ENCODE measurements around the gene NCOA7. TPM values are rescaled to one million over a fixed set of nuclear protein-coding genes. Genes with fewer than 3 reads are reported as not detected.

The NCOA7 gene
- total RNA-seq, 3 donors from 2014 or later (not counting 1 experiment from before 2014, with no cell fraction given), result 37.3 to 66.6 (median 56.8) TPM

GRCh38 chr6:125748406-125749172, 42.2 kb upstream of the NCOA7 start:
- peak overlapping the region; percentile 76 for H3K4me3 ChIP-seq (ENCODE audit: low read length)
- Mint-ChIP-seq H3K4me1 (peaks cover 32 to 35% of the 10 kb centered on the region in 2 donors), H3K27ac (peak overlapping the region; percentile 83 to 89), H3K4me3 (peak overlapping the region; percentile 94), H3K9me3 (no peaks in the 10 kb centered on the region), H3K36me3 (peaks cover 8% of the 10 kb centered on the region), H3K27me3 (ENCODE audit: low read depth in 2 of 2) (peaks cover 15 to 27% of the 10 kb centered on the region in 2 donors)
- ATAC-seq, result no peak
- 2% methylated on average over 42 of the region's 42 CpGs for WGBS (ENCODE audit: insufficient coverage)
- H3K27ac ChIP-seq (ENCODE audit: low read length), result peak overlapping the region; percentile 34
- intact Hi-C loops (cut with micrococcal nuclease), result loop anchor here (1.0 kb wide), 1 partner anchor 32 kb away; no protein-coding TSS in a partner anchor
- no peak for TF ChIP-seq CTCF (IDR thresholded peaks at IDR 0.05)
- peaks cover 52% of the 10 kb centered on the region for H3K27me3 ChIP-seq (ENCODE audit: control insufficient read depth, insufficient read depth, low read length)
- peaks cover 29% of the 10 kb centered on the region for H3K4me1 ChIP-seq (ENCODE audit: control insufficient read depth, insufficient read depth, low read length)
- no peaks in the 10 kb centered on the region for H3K9me3 ChIP-seq (ENCODE audit: control insufficient read depth, insufficient read depth, low read length)
- no peaks in the 10 kb centered on the region for H3K36me3 ChIP-seq (ENCODE audit: control insufficient read depth, insufficient read depth, low read length)
- peak in 1 of 2 donors; percentile 41 for DNase-seq

- Mint-ChIP-seq H3K9me3 (no peaks in the 10 kb centered on the region), H3K27ac (peak within 1 kb of the TSS; percentile 83 to 89), H3K4me3 (peak within 1 kb of the TSS; percentile 94), H3K36me3 (peaks cover 8% of the 10 kb centered on the region), H3K4me1 (peaks cover 32 to 35% of the 10 kb centered on the region in 2 donors), H3K27me3 (ENCODE audit: low read depth in 2 of 2) (peaks cover 13 to 24% of the 10 kb centered on the region in 2 donors)
- H3K36me3 ChIP-seq (ENCODE audit: control insufficient read depth, insufficient read depth, low read length), result no peaks in the 10 kb centered on the region
- H3K27ac ChIP-seq (ENCODE audit: low read length), result peak within 1 kb of the TSS; percentile 34
- peaks cover 29% of the 10 kb centered on the region for H3K4me1 ChIP-seq (ENCODE audit: control insufficient read depth, insufficient read depth, low read length)
- DNase-seq, result peak; percentile 85 to 89
- no peak for TF ChIP-seq CTCF (IDR thresholded peaks at IDR 0.05)
- peak; percentile 81 to 93 (median 85) for ATAC-seq
- H3K9me3 ChIP-seq (ENCODE audit: control insufficient read depth, insufficient read depth, low read length), result no peaks in the 10 kb centered on the region
- intact Hi-C loops (cut with micrococcal nuclease), result loop anchor here (1.0 kb wide), 1 partner anchor 31 kb away; no protein-coding TSS in a partner anchor
- peak within 1 kb of the TSS; percentile 76 for H3K4me3 ChIP-seq (ENCODE audit: low read length)
- under 1% methylated on average over 95 of the region's 95 CpGs for WGBS (ENCODE audit: insufficient coverage)
- peaks cover 52% of the 10 kb centered on the region for H3K27me3 ChIP-seq (ENCODE audit: control insufficient read depth, insufficient read depth, low read length)
Observed at GRCh38 chr6:125749173-125749864, 41.4 kb upstream of the NCOA7 start, which contains the start of gene HEY2. Gene HEY2, plus strand, starts transcription at chr6:125749632. Its CDS starts 145 bp downstream, at chr6:125749777.

- Mint-ChIP-seq H3K36me3 (peaks cover 8% of the 10 kb centered on the region), H3K27ac (peak overlapping the region; percentile 83 to 89), H3K4me1 (peaks cover 32 to 35% of the 10 kb centered on the region in 2 donors), H3K4me3 (peak overlapping the region; percentile 94), H3K9me3 (no peaks in the 10 kb centered on the region), H3K27me3 (ENCODE audit: low read depth in 2 of 2) (peaks cover 13 to 18% of the 10 kb centered on the region in 2 donors)
- no peaks in the 10 kb centered on the region for H3K36me3 ChIP-seq (ENCODE audit: control insufficient read depth, insufficient read depth, low read length)
- peak in 1 of 2 donors; percentile 47 for DNase-seq
- peaks cover 50% of the 10 kb centered on the region for H3K27me3 ChIP-seq (ENCODE audit: control insufficient read depth, insufficient read depth, low read length)
- no peak for ATAC-seq
- H3K4me1 ChIP-seq (ENCODE audit: control insufficient read depth, insufficient read depth, low read length), result peaks cover 29% of the 10 kb centered on the region
- peak overlapping the region; percentile 24 for H3K27ac ChIP-seq (ENCODE audit: low read length)
- TF ChIP-seq CTCF (IDR thresholded peaks at IDR 0.05), result no peak
- intact Hi-C loops (cut with micrococcal nuclease), result loop anchor here (1.0 kb wide), 1 partner anchor 30 kb away; no protein-coding TSS in a partner anchor
- WGBS (ENCODE audit: insufficient coverage), result 3% methylated on average over 35 of the region's 35 CpGs
- H3K9me3 ChIP-seq (ENCODE audit: control insufficient read depth, insufficient read depth, low read length), result no peaks in the 10 kb centered on the region
- peak overlapping the region; percentile 74 for H3K4me3 ChIP-seq (ENCODE audit: low read length)
Observed at GRCh38 chr6:125749865-125750691, 40.7 kb upstream of the NCOA7 start.
